Measurements from ENCODE around the gene AGAP1.

GRCh38 chr2:235968155-235968554, 474.3 kb downstream of the AGAP1 start:
- TF ChIP-seq CTCF (IDR thresholded peaks at IDR 0.05; ENCODE audit: low read depth, low read length, missing input control) (no peak), JUND (IDR thresholded peaks at IDR 0.05) (no peak), SP1 (IDR thresholded peaks at IDR 0.05) (no peak), TAF1 (conservative IDR thresholded peaks at IDR 0.05) (no peak), YY1 (IDR thresholded peaks at IDR 0.05) (no peak), MAX (IDR thresholded peaks at IDR 0.05) (no peak), RAD21 (IDR thresholded peaks at IDR 0.05) (no peak)

All from liver (tissue), 3 donors.